MCF 10A (cell line): ENCODE data around the gene ZNF587B. TPM values are rescaled to one million over a fixed set of nuclear protein-coding genes. Genes with fewer than 3 reads are reported as not detected.
"Not testable (repeated sequence)": the region's sequence is repeated elsewhere in the genome, so short reads cannot be mapped to it uniquely, and the experiment has no call there.

ENCODE experiments used
- BruUV-seq: library from RNA; stranded (reverse); fragments of 400-500 nt; replicated peaks from 2 replicates; lab custom pipeline; 2021; lab: Mats Ljungman, UMichigan
- CTCF ChIA-PET: fragments of 300-600 bp; sonication (Branson Sonifier 250); formaldehyde crosslinking; extraction: SDS; loops from one replicate; lab custom pipeline; 2021; ENCODE audit warnings: antibody characterized with exemption, inconsistent platforms; lab: Yijun Ruan, JAX
- POLR2A ChIA-PET: fragments of 300-600, 350-650 bp; sonication (Branson Sonifier 250); formaldehyde crosslinking; extraction: SDS; loops from one replicate; lab custom pipeline; 2020; ENCODE audit warnings: antibody characterized with exemption, inconsistent platforms; lab: Yijun Ruan, JAX
- DNase-seq: peaks from one replicate; pipeline ENCODE4 v3.0.0-alpha.2; 2018; ENCODE audit not compliant: unreplicated experiment
- H3K27ac Mint-ChIP-seq: one replicate; pipeline ENCODE4 v1.8.0; 2022; ENCODE audit warnings: mild to moderate bottlenecking, low read depth, mixed read lengths; ENCODE audit not compliant: unreplicated experiment
- H3K27me3 Mint-ChIP-seq: one replicate; pipeline ENCODE4 v1.8.0; 2022; ENCODE audit warnings: mixed read lengths; ENCODE audit not compliant: insufficient read depth, unreplicated experiment
- H3K36me3 Mint-ChIP-seq: one replicate; pipeline ENCODE4 v1.8.0; 2022; ENCODE audit warnings: mild to moderate bottlenecking, moderate library complexity, mixed read lengths; ENCODE audit not compliant: insufficient read depth, unreplicated experiment
- H3K4me1 Mint-ChIP-seq: one replicate; pipeline ENCODE4 v1.8.0; 2022; ENCODE audit warnings: mixed read lengths; ENCODE audit not compliant: insufficient read depth, unreplicated experiment
- H3K4me3 Mint-ChIP-seq: one replicate; pipeline ENCODE4 v1.8.0; 2022; ENCODE audit warnings: mild to moderate bottlenecking, moderate library complexity, mixed read lengths; ENCODE audit not compliant: unreplicated experiment
- H3K9me3 Mint-ChIP-seq: one replicate; pipeline ENCODE4 v1.8.0; 2022; ENCODE audit warnings: mixed read lengths; ENCODE audit not compliant: unreplicated experiment
- CTCF ChIP-seq: fragments of 200-600 bp; IDR thresholded peaks from one replicate; pipeline ENCODE4 v1.8.0; 2022; ENCODE audit warnings: antibody characterized with exemption, mild to moderate bottlenecking; ENCODE audit not compliant: unreplicated experiment
- intact Hi-C: fragments of 100-400 bp; cut with micrococcal nuclease; formaldehyde crosslinking; loops from 2 replicates; pipeline ENCODE4 v1.14.1; 2022
- total RNA-seq: library from RNA; stranded (reverse); gene quantifications from 2 replicates; pipeline ENCODE4 v1.2.3, GENCODE V29; 2022

Gene ZNF587B
- total RNA-seq, 1 experiment from 2014 or later = 19.4 TPM

GRCh38 chr19:57812226-57812625, 17.9 kb upstream of the ZNF587B start:
- ChIA-PET CTCF (interaction anchor here (0.7 kb wide), 1 partner anchor 83 kb away, joined by 3 read pairs; no protein-coding TSS in a partner anchor), POLR2A (interaction anchor here (0.7 to 3.7 kb wide), 2 partner anchors 8 to 14 kb away, joined by 3 to 60 read pairs; no protein-coding TSS in a partner anchor)
- TF ChIP-seq CTCF = no peak
- no peak for DNase-seq
- no TSS peak for BruUV-seq
- Mint-ChIP-seq H3K36me3 (peaks cover 56% of the 10 kb centered on the region), H3K9me3 (no peaks in the 10 kb centered on the region), H3K4me3 (no peak overlapping the region), H3K4me1 (peaks cover 10% of the 10 kb centered on the region), H3K27me3 (no peaks in the 10 kb centered on the region), H3K27ac (no peak overlapping the region)
- intact Hi-C loops = no loop called here

DNA sequence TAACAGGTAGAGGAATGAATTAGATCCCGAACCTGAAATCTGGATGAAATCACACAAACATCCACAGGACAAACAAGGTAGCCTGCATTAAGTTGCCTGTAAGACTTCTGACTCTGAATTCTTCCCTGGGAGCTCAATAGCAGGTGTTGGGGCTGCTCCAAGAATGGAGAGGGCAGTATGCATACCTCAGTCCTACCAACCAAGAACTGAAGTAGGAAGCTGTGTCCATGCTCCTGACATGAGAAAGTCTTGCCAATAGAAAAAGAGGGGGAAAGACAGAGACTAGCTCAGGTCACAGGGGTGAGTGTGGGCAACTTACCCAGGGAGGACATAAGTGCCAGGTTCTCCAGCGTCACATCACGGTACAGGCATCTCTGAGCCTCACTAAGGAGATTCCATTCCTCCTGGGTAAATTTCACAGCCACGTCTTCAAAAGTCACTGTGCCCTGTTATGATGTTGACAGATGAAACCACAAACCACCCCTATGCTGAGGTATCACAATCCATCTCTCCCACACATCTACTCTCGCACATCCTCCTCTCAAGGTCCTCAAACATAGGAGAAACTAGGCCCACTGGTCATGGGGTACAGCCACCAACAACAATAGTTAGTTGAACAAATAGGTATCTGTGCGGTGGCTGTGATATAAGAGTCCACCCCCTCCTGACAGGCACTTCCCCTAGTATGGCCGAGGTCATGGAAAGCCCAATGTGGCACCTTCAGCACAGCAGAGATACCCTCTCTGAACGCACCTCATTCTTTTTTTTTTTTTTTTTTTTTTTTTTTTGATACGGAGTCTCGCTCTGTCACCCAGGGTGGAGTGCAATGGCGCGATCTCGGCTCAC, 16.9 kb upstream of the ZNF587B start:
- H3K9me3 Mint-ChIP-seq, DNase-seq, BruUV-seq, intact Hi-C loops, CTCF ChIA-PET, H3K27me3 Mint-ChIP-seq: not testable (repeated sequence)
- peak overlapping the region; percentile 96 for H3K4me3 Mint-ChIP-seq
- H3K27ac Mint-ChIP-seq = peak overlapping the region; percentile 18
- H3K36me3 Mint-ChIP-seq = peaks cover 47% of the 10 kb centered on the region
- peaks cover 10% of the 10 kb centered on the region for H3K4me1 Mint-ChIP-seq
- POLR2A ChIA-PET = interaction anchor here (1.9 to 3.7 kb wide), 5 partner anchors 9 to 423 kb away, joined by 5 to 60 read pairs (median 12); partner anchors contain the start of genes ZNF548 and ZNF586

DNA sequence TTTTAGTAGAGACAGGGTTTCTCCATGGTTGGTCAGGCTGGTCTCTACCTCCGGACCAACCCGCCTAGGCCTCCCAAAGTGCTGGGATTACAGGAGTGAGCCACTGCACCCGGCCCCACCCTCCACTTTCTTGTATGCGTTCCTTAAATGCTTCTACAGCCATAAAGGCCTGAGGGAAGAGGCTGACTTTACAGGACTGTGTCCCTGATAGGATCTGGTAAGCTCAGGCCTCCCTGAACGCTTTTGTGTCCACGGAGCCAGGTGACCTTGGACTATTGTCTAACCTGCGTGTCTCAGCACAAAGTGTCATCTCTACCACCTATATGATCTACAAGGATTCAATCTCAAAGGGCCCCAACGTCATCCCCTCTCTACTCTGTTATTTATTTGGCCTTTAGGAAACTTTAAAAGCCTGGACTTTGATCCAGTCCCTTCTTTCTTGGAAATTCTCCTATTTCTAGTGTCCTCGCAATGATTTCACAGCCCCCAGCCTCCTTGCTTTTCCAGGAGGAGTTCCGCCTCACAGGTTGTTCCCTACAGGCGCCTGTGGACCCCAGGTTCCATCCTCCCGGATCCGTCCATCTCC, 16.1 kb upstream of the ZNF587B start:
- ChIA-PET CTCF (interaction anchor here (0.5 kb wide), 1 partner anchor 10 kb away, joined by 3 read pairs; no protein-coding TSS in a partner anchor), POLR2A (interaction anchor here (1.2 to 3.7 kb wide), 7 partner anchors 10 to 424 kb away, joined by 4 to 60 read pairs (median 6); partner anchors contain the start of genes ZNF211, ZNF548 and ZNF586)
- no TSS peak for BruUV-seq
- Mint-ChIP-seq H3K27me3 (no peaks in the 10 kb centered on the region), H3K9me3 (no peaks in the 10 kb centered on the region), H3K36me3 (peaks cover 40% of the 10 kb centered on the region), H3K4me3 (peak overlapping the region; percentile 96), H3K4me1 (peaks cover 10% of the 10 kb centered on the region), H3K27ac (peak overlapping the region; percentile 55)
- DNase-seq = no peak
- TF ChIP-seq CTCF = no peak
- intact Hi-C loops = no loop called here

DNA sequence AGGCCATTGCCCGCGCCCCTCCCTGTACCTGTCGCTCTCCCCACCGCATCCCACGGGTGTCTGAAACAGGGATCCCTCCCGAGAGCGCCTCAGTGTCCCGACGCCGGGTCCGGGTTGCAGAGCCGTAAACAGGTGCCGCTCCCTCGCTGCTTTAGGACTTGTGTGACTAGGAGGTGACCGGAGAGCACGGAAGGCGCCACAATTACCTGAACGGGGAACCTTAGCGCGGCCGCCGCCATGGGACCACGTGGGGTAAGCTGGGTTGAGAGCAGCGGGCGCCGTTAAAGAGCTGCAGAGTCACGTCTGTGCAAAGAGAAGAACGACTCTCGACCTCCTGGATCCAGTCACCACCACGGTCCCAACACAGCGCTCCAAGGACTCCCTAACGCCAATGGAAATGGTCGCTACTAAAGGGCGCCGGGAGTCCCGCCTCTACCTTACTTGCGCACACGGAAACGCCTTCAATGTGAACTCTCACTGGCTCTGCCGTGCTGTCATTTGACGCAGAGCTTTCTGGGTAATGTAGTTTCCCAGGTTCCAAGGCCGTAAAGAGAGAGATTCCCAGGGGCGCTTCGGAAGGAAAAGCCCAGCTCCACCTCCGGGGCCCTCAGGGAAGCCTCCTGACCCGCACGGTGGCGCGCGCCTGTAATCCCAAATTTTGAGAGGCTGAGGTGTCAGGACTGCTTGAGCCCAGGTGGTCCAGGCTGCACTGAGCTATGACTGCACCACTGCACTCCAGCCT, 15.4 kb upstream of the ZNF587B start, which contains the start of gene ZNF552:
Gene ZNF552, minus strand, starts transcription at position 409 of the 742 bp plus-strand sequence. Its CDS starts 170 bp downstream, at position 239.
- Mint-ChIP-seq H3K27ac (peak within 1 kb of the TSS; percentile 55), H3K4me3 (peak within 1 kb of the TSS; percentile 96), H3K9me3 (no peaks in the 10 kb centered on the region), H3K4me1 (peaks cover 10% of the 10 kb centered on the region), H3K36me3 (peaks cover 36% of the 10 kb centered on the region), H3K27me3 (no peaks in the 10 kb centered on the region)
- DNase-seq = peak; percentile 95
- TSS peak; percentile 60 for BruUV-seq
- ChIA-PET CTCF (interaction anchor here (0.5 to 1.2 kb wide), 3 partner anchors 11 to 409 kb away, joined by 3 read pairs; no protein-coding TSS in a partner anchor), POLR2A (interaction anchor here (0.6 to 3.7 kb wide), 18 partner anchors 10 to 565 kb away, joined by 3 to 60 read pairs (median 4); partner anchors contain the start of genes ZNF211, ZNF530, ZNF548 and ZNF551)
- no peak for TF ChIP-seq CTCF
- intact Hi-C loops = loop anchor here (5.0 kb wide), 1 partner anchor 132 kb away; the partner anchor contains the start of gene ZNF551
